Suppressor macrophage treated with lipopolysaccharide for 4 hours (primary cell): ENCODE data around the gene SLC44A5.
A peak's percentile ranks its signal among the peaks of the same experiment; 100 is the strongest.
"Not testable (repeated sequence)": the region's sequence is repeated elsewhere in the genome, so short reads cannot be mapped to it uniquely, and the experiment has no call there.

ENCODE experiments used
- DNase-seq: peaks from one replicate; pipeline ENCODE4 v3.0.0-alpha.2; 2020

SLC44A5 gene

DNA sequence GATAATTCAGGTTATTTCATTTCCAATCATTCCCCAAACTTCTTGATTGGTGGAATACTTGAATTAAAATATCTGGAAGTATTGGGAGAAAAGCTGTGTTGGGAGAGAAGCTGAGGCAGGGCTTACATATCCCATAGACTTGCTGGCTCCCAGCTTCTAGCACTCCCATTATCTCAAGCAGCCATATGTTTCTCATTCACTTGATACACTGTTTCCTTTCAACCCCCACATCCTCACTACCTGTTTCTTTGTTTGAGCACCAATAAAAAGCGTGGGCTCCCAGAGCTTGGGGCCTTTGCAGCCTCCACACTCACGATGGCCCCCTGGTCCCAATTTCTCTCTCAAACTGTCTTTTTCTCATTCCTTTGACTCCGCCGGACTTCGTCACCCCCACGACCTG is 256.6 kb downstream of the SLC44A5 start:
- DNase-seq, result not testable (repeated sequence)

DNA sequence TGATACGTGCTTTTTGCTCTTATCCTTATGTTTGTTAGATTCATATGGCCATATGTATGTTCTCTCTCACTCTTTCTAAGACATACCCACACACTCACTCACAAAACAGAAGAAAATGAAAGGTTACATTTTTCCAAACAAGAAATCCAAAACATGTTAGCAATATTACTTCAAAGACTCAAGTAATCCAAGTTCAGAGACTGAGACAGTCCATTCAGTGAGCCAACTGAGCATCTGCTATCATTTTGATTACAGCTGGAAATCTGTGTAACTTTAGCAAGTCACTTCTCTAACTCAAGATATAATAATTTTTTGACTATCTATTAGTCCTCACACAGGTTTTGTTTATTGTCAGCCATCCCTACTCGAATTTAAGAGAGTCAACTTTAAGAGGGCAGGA is 257.9 kb downstream of the SLC44A5 start:
- DNase-seq, result no peak

GRCh38 chr1:75345538-75346292 is 265.2 kb downstream of the SLC44A5 start:
- DNase-seq, result no peak

DNA sequence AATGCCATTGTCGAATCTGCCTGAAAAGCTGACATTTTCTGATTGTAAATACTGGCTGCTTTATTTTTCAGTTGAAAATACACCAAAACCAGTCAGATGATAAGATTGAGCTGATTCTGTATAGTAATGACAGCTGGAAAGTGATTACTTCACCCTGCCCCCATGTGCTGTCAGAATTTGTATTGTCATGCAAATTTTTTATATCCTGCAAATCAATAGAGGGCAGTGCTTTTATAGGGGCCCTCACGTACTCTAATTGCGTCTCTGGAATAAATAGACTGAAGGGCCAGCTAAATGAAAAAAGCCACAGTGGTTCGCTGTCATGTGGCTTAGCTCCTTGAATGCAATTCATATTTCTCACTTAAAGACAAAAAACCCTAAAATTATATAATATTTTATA is 268.1 kb downstream of the SLC44A5 start:
- DNase-seq, result no peak

- DNase-seq, result no peak
Observed at GRCh38 chr1:75341537-75341936, 269.4 kb downstream of the SLC44A5 start.

DNA sequence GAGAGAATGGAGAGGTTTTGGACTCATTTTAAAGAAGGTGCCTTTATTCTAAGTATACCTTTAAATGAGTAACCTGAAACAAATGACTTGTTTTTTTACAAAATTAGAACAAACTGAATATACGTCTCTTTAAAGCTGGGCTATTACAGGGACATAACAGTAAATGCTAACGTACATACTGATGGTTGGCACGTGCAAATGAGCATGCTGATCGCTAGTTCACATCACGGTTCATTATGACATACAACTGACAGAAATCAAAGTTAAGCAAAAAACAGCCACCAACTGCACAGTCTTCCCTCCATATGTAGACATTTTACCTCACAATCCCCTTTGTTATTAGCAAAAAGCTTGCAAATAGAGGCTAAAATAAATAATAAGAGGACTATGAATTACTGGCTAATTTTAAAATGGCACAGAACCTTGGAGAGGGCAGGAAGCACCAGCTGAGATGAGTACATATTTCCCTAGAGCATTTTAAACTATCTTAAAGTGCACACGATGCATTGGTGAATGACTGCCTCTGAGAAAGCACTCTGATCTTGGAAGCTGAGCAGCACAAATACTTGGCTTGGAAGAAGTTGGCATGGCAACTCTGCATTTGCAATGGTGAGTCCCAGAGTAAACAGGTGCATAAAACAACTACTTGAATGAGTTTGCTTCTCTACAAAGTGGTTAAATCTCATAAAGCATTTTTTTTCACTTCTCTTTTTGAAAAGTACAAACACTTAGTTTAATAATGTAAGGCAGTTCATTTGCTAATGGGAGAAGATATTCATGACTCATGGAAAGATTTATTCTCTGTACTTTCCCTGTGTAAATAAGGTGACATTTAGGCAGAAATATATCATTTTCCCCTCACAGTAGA is 272.1 kb downstream of the SLC44A5 start:
- DNase-seq, result no peak

- no peak for DNase-seq
Observed at GRCh38 chr1:75334876-75335389, 276.0 kb downstream of the SLC44A5 start.

DNA sequence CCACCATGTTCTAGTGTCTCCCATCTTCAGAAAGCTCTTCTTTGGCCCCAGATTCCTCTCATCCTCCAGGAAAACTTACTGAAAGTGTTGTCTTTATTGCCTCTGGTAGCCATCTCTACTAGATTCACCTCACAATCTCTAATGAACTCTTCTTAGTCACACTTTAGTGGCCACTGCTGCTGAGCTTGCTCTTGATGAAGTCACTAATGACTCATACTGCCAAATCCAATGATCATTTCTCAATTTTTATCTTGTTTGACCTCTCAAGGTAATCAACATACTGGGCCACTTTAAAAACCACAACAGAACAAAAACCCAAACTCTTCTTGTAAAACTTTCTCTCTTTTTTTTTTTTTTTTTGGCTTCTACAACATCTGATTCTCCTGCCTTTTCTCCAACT is 280.3 kb downstream of the SLC44A5 start:
- DNase-seq, result no peak

- DNase-seq, result no peak
Observed at GRCh38 chr1:75328691-75329090, 282.2 kb downstream of the SLC44A5 start.

DNA sequence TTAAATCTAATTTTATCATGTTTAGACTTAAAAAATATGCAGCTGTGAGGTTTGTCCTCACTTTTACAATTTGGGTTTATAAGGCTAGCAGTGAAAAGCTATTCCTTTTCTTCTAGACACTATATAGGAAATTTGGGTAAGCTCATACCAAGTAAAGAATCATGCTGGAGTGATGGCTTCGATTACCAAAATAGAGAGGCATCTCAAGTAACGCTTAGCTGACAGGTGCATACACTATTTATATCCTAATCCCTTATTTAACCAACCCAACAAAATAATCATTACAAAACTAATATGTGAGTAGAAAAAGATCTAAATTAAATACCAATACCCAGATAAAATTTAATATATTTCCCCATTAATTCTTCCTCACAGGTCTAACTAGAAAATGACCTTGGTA is 283.5 kb downstream of the SLC44A5 start:
- DNase-seq, result no peak

DNA sequence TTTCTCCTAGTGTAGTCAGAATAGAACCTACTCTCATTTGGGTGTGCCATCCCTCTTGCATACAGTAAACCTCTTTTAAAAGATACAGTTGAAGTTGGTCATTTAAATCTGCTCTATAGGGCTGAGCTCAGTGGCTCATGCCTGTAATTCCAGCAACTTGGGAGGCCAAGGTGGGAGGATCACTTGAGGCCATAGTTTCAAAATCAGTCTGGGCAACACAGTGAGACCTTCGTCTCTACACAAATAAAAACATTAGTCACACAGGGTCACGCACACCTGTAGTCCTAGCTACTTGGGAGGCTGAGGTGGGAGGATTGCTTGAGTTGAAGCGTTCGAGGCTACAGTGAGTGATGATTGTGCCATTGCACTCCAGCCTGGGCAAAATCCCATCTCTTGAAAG is 292.9 kb downstream of the SLC44A5 start:
- DNase-seq, result no peak

- DNase-seq, result no peak
Observed at GRCh38 chr1:75316230-75316629, 294.7 kb downstream of the SLC44A5 start.

DNA sequence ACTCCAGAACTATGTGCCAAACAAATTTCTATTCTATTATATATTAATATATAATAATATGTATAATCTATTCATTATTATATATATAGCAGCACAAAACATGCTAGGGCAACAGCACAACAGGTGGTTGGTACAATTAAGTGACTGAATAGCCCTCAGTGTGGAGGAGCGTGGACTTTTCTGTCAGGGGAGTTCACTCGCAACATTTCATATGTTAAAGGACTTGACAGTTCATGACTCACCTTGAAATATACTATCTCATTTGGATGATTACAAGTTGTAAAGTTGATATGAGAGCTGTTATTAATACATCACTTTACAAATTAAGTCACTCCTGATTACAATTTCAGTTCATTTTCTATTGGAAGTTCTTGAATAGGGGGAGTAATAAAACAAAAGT is 298.3 kb downstream of the SLC44A5 start:
- no peak for DNase-seq

GRCh38 chr1:75310067-75310466 is 300.8 kb downstream of the SLC44A5 start:
- DNase-seq, result no peak

- DNase-seq, result no peak
Observed at GRCh38 chr1:75308365-75308764, 302.5 kb downstream of the SLC44A5 start.

- no peak for DNase-seq
Observed at GRCh38 chr1:75305061-75305460, 305.9 kb downstream of the SLC44A5 start.

DNA sequence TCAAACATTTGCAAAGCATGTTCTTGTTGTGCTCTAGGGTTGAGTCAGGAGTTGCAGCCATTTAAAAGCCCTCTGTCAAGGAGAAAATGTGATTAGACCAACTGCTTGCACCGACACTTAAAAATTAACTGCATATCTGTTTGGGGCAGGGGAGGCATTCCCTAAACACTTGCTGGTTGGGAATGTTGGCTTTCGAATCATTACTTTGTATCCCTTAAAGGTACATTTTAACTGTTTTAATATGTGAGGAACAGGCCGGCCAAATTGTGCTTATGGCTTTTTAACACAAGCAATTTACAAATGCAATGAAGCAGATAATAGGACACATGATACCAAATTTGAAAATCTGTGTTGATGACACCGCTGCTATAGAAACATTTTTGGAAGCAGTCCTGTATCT is 317.6 kb downstream of the SLC44A5 start:
- no peak for DNase-seq

DNA sequence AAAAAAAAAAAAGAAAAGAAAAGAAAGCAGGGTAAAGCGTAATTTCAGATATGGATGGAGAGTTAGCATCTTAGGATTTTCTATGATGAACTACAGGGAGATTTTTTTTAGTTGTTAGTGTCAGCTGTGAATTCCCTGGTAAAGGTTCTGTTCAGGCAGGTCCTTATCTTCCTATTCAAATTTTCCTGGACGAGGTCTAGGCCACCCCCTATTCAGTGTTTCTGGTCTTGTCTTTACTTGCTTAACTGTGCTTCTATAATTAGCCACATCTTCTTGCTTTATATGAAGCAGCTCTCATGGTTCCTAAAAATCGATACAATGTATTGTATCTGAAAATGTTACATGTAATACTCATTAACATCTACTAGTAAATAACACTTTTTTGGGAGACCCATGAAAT is 318.9 kb downstream of the SLC44A5 start:
- no peak for DNase-seq

DNA sequence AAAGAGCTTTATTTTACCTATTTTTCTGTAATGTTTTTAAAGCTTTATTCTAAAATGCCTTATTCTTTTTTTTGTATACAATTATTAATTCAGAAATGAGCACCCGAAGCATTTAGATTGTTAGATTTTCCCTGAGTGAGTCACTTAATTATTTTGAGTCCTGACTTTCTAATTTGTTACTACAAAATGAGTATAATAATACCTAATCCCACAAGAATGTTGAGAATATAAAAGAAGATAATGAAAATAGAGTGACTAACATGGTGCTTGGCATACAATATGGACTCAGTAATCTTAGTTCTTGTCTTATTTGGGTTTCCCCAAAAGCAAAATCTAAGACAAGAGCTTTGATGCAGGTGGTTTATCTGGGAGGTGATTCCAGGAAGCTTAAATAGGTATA is 334.5 kb downstream of the SLC44A5 start:
- no peak for DNase-seq

DNA sequence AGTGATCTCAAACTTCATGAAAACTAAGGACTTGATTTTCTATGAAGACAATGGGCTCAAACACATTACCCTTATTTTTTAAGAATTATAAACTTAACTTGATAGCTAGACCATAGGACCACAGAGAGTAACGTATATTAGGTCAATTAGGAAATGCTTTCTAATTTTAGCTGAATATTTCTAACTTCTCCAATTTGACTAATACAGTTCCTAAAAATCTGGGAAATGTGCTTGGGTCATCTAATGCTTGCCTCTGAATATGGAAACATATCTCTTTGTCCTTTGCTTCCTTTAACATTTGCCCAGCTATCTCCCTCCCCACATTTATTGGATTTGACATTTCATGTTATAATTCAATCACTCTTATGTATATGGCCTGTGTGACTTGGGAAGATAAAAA is 335.3 kb downstream of the SLC44A5 start:
- DNase-seq, result peak; percentile 36

GRCh38 chr1:75274920-75275506 is 335.9 kb downstream of the SLC44A5 start:
- DNase-seq, result no peak

GRCh38 chr1:75273110-75273509 is 337.8 kb downstream of the SLC44A5 start:
- peak; percentile 46 for DNase-seq

DNA sequence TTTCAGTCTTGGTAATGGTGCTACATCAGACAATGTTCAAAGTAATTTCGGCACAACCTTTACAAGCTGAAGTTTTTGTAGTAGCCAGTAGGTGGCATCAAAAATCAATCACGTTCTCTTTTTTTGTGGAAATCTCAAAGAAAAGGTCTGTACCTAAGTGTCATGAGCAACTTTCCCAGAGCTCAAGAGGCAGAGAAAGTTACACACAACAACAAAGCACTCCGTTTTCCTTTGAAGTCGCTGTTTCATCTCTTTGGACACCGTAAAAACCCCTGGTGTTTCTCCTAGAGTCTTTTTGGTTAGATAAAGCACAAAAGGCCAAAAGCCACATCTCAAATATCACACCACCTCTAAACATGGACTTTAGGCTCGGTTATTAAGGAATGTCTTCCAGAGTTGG is 345.1 kb downstream of the SLC44A5 start:
- peak; percentile 35 for DNase-seq

GRCh38 chr1:75264112-75264511 is 346.8 kb downstream of the SLC44A5 start:
- no peak for DNase-seq
